HG03066 (cell line): ENCODE measurements around the gene MYBPH.

ENCODE experiments used
- ATAC-seq: cut with Tn5 transposase; IDR thresholded peaks from one replicate; pipeline ENCODE4 v1.9.1; 2021; ENCODE audit warnings: low read depth; ENCODE audit not compliant: unreplicated experiment

The MYBPH gene

GRCh38 chr1:203131548-203132200 lies 44.0 kb downstream of the MYBPH start:
- ATAC-seq: no peak

- ATAC-seq: no peak
These were observed 45.2 kb downstream of the MYBPH start for GRCh38 chr1:203130358-203130985.

GRCh38 chr1:203129501-203130231 lies 46.0 kb downstream of the MYBPH start:
- no peak for ATAC-seq

GRCh38 chr1:203128716-203129500 lies 46.7 kb downstream of the MYBPH start:
- no peak for ATAC-seq

GRCh38 chr1:203128431-203128715 lies 47.3 kb downstream of the MYBPH start:
- ATAC-seq: no peak

- no peak for ATAC-seq
These were observed 47.8 kb downstream of the MYBPH start, which contains the start of gene ADORA1 for GRCh38 chr1:203127666-203128430. TSS of gene ADORA1 (plus strand) at chr1:203127726. CDS start at chr1:203128842, 1,116 bp downstream.

- ATAC-seq: no peak
These were observed 48.6 kb downstream of the MYBPH start for GRCh38 chr1:203126866-203127665.

- ATAC-seq: no peak
These were observed 49.3 kb downstream of the MYBPH start for GRCh38 chr1:203126151-203126865.

- ATAC-seq: no peak
These were observed 50.9 kb downstream of the MYBPH start for GRCh38 chr1:203124546-203125317.

GRCh38 chr1:203124011-203124410 lies 51.6 kb downstream of the MYBPH start:
- no peak for ATAC-seq

- no peak for ATAC-seq
These were observed 53.5 kb downstream of the MYBPH start for GRCh38 chr1:203122159-203122558.

GRCh38 chr1:203121186-203122015 lies 54.2 kb downstream of the MYBPH start:
- no peak for ATAC-seq

GRCh38 chr1:203120325-203121153 lies 55.1 kb downstream of the MYBPH start:
- no peak for ATAC-seq
